Nephron (organoid): ENCODE data around the gene C1QTNF5.
"Not testable (repeated sequence)": the region's sequence is repeated elsewhere in the genome, so short reads cannot be mapped to it uniquely, and the experiment has no call there.

Experiments used
- H3K27ac Mint-ChIP-seq, 3 experiments: 2 replicates each; pipeline ENCODE4 v1.8.0; 2020; ENCODE audit warnings: mixed read lengths in 3 of 3, mild to moderate bottlenecking in 2 of 3, moderate library complexity in 1 of 3
- H3K27me3 Mint-ChIP-seq: 2 replicates; pipeline ENCODE4 v1.8.0; 2021; ENCODE audit warnings: low read depth, mild to moderate bottlenecking, moderate library complexity, mixed read lengths
- H3K36me3 Mint-ChIP-seq: 2 replicates; pipeline ENCODE4 v1.8.0; 2020; ENCODE audit warnings: low read depth, mixed read lengths
- H3K4me1 Mint-ChIP-seq: 2 replicates; pipeline ENCODE4 v1.8.0; 2020; ENCODE audit warnings: mixed read lengths
- H3K4me3 Mint-ChIP-seq, 3 experiments: 2 replicates each; pipeline ENCODE4 v1.8.0; 2020; ENCODE audit warnings: mild to moderate bottlenecking in 3 of 3, mixed read lengths in 3 of 3, moderate library complexity in 2 of 3
- H3K9me3 Mint-ChIP-seq: 2 replicates; pipeline ENCODE4 v1.8.0; 2020; ENCODE audit warnings: mixed read lengths
- CTCF ChIP-seq, 3 experiments: fragments of 200-600 bp; sonication (generic); IDR thresholded peaks; one replicate each; pipeline ENCODE4 v1.5.0; 2021; ENCODE audit warnings: antibody characterized with exemption in 3 of 3; ENCODE audit not compliant: unreplicated experiment in 3 of 3

Gene C1QTNF5

GRCh38 chr11:119340335-119341221 is at the start of gene C1QTNF5:
Gene C1QTNF5 (minus strand): TSS chr11:119340883. CDS start chr11:119340397, 486 bp downstream.
- no peaks in the 10 kb centered on the region for H3K9me3 Mint-ChIP-seq
- H3K27me3 Mint-ChIP-seq = peaks cover 54% of the 10 kb centered on the region
- H3K27ac Mint-ChIP-seq = peak within 1 kb of the TSS in 2 of 3 experiments; percentile 20 to 80
- TF ChIP-seq CTCF (IDR thresholded peaks at IDR 0.05; ENCODE audit: unreplicated experiment in 3 of 3) = no peak
- no peaks in the 10 kb centered on the region for H3K36me3 Mint-ChIP-seq
- H3K4me3 Mint-ChIP-seq = peak within 1 kb of the TSS; percentile 56 to 73 (median 66)
- peaks cover 44% of the 10 kb centered on the region for H3K4me1 Mint-ChIP-seq

GRCh38 chr11:119389611-119390254 is 49.0 kb upstream of the C1QTNF5 start:
- peak in 2 of 3 experiments; percentile 21 to 23 for TF ChIP-seq CTCF (IDR thresholded peaks at IDR 0.05; ENCODE audit: unreplicated experiment in 3 of 3)
- H3K4me3 Mint-ChIP-seq = no peak overlapping the region
- no peaks in the 10 kb centered on the region for H3K9me3 Mint-ChIP-seq
- H3K27me3 Mint-ChIP-seq = no peaks in the 10 kb centered on the region
- no peaks in the 10 kb centered on the region for H3K4me1 Mint-ChIP-seq
- H3K36me3 Mint-ChIP-seq = no peaks in the 10 kb centered on the region
- no peak overlapping the region for H3K27ac Mint-ChIP-seq

DNA sequence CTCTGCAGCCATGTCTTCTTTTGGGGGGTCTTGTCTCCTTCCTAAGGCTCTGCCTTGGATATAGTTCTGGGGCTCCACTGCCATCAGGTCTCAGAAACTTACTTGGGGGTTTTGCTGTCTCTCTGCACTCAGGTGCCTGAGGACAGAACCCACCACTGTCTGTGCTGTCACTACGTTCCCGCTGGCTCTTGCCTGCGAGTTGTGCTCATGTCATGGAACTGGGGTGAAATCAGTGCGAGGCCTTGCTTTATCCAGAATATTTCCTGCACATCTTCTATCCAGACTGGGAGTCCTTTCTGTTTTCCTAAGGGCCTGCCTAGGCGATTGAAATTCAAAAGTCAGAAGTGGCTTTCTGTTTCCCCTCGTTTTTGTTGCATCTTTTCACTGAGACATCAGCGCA is 47.4 kb upstream of the C1QTNF5 start:
- no peaks in the 10 kb centered on the region for H3K4me1 Mint-ChIP-seq
- H3K36me3 Mint-ChIP-seq = no peaks in the 10 kb centered on the region
- no peak overlapping the region for H3K4me3 Mint-ChIP-seq
- H3K27ac Mint-ChIP-seq = no peak overlapping the region
- H3K9me3 Mint-ChIP-seq = no peaks in the 10 kb centered on the region
- H3K27me3 Mint-ChIP-seq = no peaks in the 10 kb centered on the region
- TF ChIP-seq CTCF (IDR thresholded peaks at IDR 0.05; ENCODE audit: unreplicated experiment in 3 of 3) = no peak

GRCh38 chr11:119384332-119384731 is 43.6 kb upstream of the C1QTNF5 start:
- Mint-ChIP-seq H3K9me3 (no peaks in the 10 kb centered on the region), H3K4me3 (no peak overlapping the region), H3K27ac (no peak overlapping the region), H3K36me3 (no peaks in the 10 kb centered on the region), H3K4me1 (peaks cover 8% of the 10 kb centered on the region), H3K27me3 (peaks cover 5% of the 10 kb centered on the region)
- TF ChIP-seq CTCF (IDR thresholded peaks at IDR 0.05; ENCODE audit: unreplicated experiment in 3 of 3) = no peak

DNA sequence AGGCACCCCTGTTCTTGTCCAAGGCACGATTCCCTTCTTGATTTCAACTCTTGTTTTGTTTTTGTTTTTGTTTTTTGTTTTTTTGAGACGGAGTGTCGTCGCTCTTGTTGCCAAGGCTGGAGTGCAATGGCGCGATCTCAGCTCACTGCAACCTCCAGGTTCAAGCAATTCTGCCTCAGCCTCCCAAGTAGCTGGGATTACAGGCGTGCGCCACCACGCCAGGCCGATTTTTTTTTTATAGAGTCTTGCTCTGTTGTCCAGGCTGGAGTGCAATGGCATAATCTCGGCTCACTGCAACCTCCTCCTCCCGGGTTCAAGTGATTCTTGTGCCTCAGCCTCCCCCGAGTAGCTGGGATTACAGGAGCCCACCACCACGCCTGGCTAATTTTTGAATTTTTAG is 41.8 kb upstream of the C1QTNF5 start:
- H3K36me3 Mint-ChIP-seq = not testable (repeated sequence)

GRCh38 chr11:119382101-119382500 is 41.4 kb upstream of the C1QTNF5 start:
- Mint-ChIP-seq H3K27me3 (peaks cover 9% of the 10 kb centered on the region), H3K4me1 (peaks cover 19% of the 10 kb centered on the region), H3K36me3 (no peaks in the 10 kb centered on the region), H3K27ac (no peak overlapping the region), H3K4me3 (no peak overlapping the region), H3K9me3 (no peaks in the 10 kb centered on the region)
- no peak for TF ChIP-seq CTCF (IDR thresholded peaks at IDR 0.05; ENCODE audit: unreplicated experiment in 3 of 3)

More for the DNA sequence above, 41.8 kb upstream of the C1QTNF5 start:
- not testable (repeated sequence) for H3K4me3 Mint-ChIP-seq, H3K27me3 Mint-ChIP-seq, H3K9me3 Mint-ChIP-seq, H3K27ac Mint-ChIP-seq
- H3K4me1 Mint-ChIP-seq = peaks cover 19% of the 10 kb centered on the region
